ENCODE data around the gene MIB2.
A peak's percentile ranks its signal among the peaks of the same experiment; 100 is the strongest.
"Not testable (repeated sequence)": the region's sequence is repeated elsewhere in the genome, so short reads cannot be mapped to it uniquely, and the experiment has no call there.

MIB2 gene

DNA sequence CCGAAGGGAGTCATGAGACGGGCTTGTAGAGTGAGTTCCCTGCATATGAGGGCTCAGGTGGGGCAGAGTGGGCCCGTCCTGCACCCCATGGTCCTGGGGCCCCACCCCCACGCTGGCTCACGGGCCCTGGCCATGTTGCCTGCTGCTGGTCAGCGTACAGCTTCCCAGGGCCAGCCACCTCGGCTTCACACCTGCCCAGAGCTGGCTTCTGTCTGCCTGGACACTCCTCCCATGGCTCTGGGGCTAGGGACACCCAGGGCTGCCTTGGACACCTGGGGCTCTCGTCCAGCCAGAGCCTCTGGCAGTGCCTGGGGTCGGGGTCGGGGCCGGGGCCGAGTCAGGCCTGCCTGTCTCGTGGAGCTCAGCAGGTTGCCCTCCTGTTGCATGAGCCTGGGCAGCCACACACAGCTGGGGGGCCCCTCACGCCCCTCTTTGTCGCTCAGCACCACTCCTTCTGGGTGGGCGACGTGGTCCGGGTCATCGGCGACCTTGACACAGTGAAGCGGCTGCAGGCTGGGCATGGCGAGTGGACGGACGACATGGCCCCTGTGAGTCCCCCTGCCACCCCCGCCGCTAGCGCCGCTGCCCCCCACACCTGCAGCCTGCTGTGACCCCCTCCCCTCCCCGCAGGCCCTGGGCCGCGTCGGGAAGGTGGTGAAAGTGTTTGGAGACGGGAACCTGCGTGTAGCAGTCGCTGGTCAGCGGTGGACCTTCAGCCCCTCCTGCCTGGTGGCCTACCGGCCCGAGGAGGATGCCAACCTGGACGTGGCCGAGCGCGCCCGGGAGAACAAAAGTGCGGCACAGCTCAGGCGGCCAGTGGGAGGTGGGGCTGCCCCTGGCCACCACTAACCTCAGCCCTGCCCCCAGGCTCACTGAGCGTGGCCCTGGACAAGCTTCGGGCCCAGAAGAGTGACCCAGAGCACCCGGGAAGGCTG, 11.2 kb downstream of the MIB2 start:
- no peak for DNase-seq

DNA sequence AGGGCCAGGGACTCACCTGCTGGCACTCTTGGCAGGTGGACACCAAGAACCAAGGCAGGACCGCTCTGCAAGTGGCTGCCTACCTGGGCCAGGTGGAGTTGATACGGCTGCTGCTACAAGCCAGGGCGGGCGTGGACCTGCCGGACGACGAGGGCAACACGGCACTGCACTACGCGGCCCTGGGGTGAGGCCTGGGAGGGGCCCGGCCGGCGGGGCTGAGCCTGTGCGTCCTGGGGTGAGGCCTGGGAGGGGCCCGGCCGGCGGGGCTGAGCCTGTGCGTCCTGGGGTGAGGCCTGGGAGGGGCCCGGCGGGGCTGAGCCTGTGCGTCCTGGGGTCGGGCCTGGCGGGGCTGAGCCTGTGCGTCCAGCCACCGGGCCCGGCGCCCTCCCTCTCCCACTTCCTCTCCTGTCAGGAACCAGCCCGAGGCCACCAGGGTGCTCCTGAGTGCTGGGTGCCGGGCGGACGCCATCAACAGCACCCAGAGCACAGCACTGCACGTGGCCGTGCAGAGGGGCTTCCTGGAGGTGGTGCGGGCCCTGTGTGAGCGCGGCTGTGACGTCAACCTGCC, 12.0 kb downstream of the MIB2 start:
- DNase-seq, result no peak

- DNase-seq, result no peak
Measured at GRCh38 chr1:1627829-1628753, 12.8 kb downstream of the MIB2 start.

- DNase-seq, result no peak
Measured at GRCh38 chr1:1628754-1629429, 13.6 kb downstream of the MIB2 start.

DNA sequence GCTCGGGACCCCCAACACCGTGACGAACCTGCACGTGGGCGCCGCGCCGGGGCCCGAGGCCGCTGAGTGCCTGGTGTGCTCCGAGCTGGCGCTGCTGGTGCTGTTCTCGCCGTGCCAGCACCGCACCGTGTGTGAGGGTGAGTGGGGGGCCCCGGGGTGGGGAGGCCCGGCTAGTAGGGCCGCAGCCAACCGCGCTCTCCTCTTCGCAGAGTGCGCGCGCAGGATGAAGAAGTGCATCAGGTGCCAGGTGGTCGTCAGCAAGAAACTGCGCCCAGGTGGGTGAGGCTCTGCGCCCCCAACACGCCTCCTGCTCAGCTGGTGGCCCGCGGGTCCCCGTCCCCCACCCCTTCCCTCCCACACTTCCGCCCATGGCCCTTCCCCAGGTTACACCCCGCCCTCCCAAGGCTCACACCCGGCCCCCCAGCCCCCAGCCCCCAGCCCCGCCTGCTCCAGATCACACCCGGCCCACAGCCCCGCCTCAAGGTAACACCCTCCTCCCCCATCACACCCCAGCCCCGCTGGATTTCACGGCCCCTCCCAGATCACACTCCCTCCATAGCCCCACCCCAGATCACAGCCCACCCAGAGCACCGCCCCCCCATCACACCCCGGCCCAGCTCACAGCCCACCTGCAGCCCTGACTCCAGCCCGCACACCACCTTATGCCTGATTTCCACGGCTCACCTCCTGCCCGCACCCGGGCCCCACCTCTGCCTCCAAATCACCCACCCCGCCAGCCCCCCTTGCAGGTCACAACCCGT, 14.3 kb downstream of the MIB2 start:
- peak in 1 of 56 donors; percentile 55 for DNase-seq

- peak in 22 of 56 donors; percentile 3 to 59 (median 22) for DNase-seq
Measured at GRCh38 chr1:1630191-1630964, 15.1 kb downstream of the MIB2 start.

DNA sequence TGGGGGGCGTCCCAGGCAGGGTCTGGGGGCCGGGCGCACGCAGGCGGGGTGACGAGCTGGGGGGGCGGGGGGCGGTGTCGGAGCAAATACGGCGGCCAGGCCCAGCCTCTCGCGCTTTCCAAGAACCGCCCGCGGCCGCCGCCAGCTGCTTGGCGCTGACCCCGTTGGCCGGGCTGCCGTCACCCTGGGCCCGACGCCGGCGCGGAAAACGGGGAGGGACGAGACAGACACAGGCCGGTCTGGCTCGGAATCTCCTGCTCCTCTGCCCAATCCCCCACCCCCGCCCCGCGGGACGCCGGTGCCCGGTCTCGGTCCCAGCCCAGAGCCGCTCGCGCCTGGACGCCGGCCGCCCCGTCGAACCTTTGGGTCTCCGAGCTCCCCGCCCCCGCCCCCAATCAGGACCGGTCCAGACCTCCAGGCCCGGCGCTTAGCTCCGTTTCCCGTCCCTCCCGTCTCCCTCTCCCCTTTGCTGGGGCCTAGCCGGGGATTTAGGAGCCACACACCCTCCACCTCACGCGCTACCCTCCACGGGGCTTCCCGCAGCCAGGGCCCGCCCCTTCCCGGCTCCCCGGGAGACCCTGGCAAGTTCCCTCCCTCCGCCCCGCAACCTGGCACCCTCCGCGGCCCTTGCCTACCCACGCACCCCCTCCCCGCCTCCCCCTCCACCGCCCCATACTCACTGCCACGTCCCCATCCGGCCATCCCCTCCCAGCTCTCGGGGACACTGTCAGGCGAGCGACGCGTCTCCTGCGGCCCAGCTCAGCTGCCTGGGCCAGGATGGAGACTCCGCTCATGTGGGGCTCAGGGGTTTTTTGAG, 15.9 kb downstream of the MIB2 start:
- peak in 30 of 56 donors; percentile 3 to 71 (median 34) for DNase-seq

DNA sequence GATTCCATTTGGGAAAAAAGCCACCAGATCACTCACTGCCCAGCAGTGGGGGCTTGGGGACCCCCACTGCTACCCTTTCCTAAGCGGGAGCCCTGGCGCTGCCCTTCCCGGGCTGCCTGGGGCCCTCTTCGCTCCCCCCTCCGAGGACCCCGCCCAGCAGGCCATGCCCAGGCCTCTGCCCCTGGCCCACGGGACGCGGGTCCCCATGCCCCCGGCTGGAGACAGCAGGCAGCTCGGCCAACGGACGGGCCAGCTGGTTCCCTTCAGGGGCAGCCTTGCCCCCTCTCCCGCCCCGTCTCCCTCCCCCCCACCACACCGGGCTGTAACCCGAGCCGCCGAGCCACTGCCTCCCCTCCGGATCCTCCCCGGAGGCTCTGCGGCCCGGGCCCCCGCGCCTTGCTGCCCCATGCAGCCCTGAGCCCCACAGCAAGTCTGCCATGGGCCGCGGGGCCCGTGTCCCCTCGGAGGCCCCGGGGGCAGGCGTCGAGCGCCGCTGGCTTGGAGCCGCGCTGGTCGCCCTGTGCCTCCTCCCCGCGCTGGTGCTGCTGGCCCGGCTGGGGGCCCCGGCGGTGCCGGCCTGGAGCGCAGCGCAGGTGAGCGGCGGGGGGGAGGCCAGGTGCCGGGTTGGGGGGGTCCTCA, 16.6 kb downstream of the MIB2 start, which contains the start of gene MMP23B:
Gene MMP23B (plus strand): TSS at position 392 of the 639 bp plus-strand sequence. CDS start 46 bp downstream, at position 438.
- no peak for DNase-seq

DNA sequence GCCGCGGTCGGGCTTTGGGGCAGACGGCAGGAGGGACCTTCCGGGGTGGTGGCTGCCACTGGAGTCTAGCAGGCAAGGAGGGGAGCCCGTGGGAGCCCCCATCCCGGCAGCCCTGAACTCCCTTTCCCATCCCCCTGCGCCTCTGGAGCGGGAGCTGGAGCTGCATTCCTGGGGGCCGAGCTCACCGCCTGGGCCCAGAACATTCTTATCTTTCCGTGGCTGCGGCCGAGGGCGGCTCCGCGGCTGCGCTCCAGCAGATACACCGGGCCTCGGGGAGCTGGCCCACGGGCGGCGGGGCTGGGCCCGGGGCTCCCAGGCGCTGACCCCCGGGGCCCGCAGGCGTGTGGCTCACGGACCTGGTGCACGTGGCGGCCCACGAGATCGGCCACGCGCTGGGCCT, 18.1 kb downstream of the MIB2 start:
- not testable (repeated sequence) for DNase-seq

- DNase-seq, result not testable (repeated sequence)
Measured at GRCh38 chr1:1634613-1635012, 19.3 kb downstream of the MIB2 start.

- not testable (repeated sequence) for DNase-seq
Measured at GRCh38 chr1:1636621-1637478, 21.6 kb downstream of the MIB2 start.

- DNase-seq, result not testable (repeated sequence)
Measured at GRCh38 chr1:1637479-1637875, 22.2 kb downstream of the MIB2 start.

- DNase-seq, result not testable (repeated sequence)
Measured at GRCh38 chr1:1638528-1638927, 23.2 kb downstream of the MIB2 start.

GRCh38 chr1:1639368-1639767, 24.1 kb downstream of the MIB2 start:
- DNase-seq, result not testable (repeated sequence)

DNA sequence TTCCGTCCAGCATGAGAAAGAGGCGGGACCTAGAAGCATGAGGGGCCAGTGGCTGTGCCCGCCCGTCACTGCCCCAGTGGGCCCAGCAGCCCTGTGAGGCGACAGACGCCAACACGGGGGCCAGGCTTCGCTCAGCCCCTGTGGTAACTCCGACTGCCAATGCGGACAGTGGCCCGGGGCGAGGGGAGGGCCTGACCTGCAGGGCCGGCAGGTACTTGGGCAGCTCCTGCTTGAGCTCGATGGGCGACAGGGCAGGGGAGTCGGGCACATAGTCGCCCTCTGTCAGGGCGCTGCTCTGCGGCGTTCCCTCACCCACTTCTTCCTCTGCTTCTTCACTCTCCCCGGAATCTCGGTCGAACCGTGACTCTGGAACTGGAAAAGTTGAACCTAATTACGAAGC, 24.8 kb downstream of the MIB2 start:
- not testable (repeated sequence) for DNase-seq

DNA sequence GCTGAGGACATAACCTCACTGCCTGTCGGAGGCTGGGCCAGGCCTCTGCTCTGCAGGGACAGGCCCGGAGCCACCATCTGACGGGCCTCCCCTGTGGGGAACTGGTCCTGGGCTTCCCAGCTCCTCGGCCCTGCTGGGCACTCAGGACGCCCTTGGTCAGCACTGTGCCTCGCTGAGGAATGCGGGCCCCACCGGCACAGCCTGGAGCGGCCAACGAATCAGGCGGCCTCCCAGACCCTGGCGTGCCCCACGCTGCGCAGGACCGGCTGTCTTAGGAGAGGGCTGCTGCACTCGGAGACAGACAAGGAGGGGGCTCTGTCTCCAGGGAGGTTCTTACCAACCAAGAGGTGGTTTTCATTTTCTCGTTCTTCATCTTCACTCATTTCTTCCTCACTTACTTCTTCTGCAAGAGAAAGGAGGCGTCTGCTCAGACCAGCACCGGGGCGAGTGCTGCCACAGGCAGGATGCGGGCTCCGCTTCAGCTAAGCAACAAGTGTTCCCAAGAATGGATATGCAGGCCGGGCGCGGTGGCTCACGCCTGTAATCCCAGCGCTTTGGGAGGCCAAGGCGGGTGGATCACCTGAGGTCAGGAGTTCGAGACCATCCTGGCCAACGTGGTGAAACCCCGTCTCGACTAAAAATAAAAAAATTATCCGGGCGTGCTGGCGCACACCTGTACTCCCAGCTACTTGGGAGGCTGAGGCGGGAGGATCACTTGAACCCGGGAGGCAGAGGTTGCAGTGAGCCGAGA, 25.6 kb downstream of the MIB2 start:
- DNase-seq, result not testable (repeated sequence)

Measured in nucleus accumbens (tissue), 56 donors.